H1 (cell line): ENCODE data around the gene ZC3H12C. TPM values are rescaled to one million over a fixed set of nuclear protein-coding genes. Genes with fewer than 3 reads are reported as not detected.

ENCODE experiments used
- CHD7 ChIP-seq: fragments of 300-600 bp; sonication (generic); IDR thresholded peaks from 2 replicates; pipeline ENCODE4 v1.7.1; 2012; ENCODE audit warnings: low read length, moderate library complexity, mild to moderate bottlenecking, inconsistent platforms; ENCODE audit not compliant: insufficient replicate concordance
- KDM5A ChIP-seq: fragments of 200-600 bp; IDR thresholded peaks from 2 replicates; pipeline ENCODE4 v1.7.1; 2012; ENCODE audit warnings: mild to moderate bottlenecking, low read length, inconsistent platforms, mixed read lengths
- NANOG ChIP-seq: IDR thresholded peaks from 2 replicates; pipeline ENCODE4 v1.6.1; 2011; ENCODE audit warnings: low read length, low read depth, mild to moderate bottlenecking, inconsistent platforms; ENCODE audit not compliant: insufficient read depth, poor library complexity, severe bottlenecking
- RNF2 ChIP-seq: fragments of 200-900, 300-1000 bp; sonication (generic); IDR thresholded peaks from 2 replicates; pipeline ENCODE4 v1.7.1; 2016; ENCODE audit warnings: borderline replicate concordance, low read depth, mild to moderate bottlenecking, antibody characterized with exemption, low read length; ENCODE audit not compliant: poor library complexity, severe bottlenecking; ENCODE audit errors: missing control alignments
- SIX5 ChIP-seq: IDR thresholded peaks from 2 replicates; pipeline ENCODE4 v1.6.1; 2011; ENCODE audit warnings: mild to moderate bottlenecking, low read depth, low read length
- SP1 ChIP-seq: IDR thresholded peaks from 2 replicates; pipeline ENCODE4 v1.6.1; 2011; ENCODE audit warnings: low read depth, low read length
- USF2 ChIP-seq: IDR thresholded peaks from 2 replicates; pipeline ENCODE4 v1.6.1; 2011; ENCODE audit warnings: low read length, improper control_type of control experiment
- polyA plus RNA-seq, 7 experiments: library from polyadenylated mRNA; depleted of rRNA in 3 of 7; stranded (reverse) in 5 of 7; unstranded in 2 of 7; fragments of >200 nt in 5 of 7; fragments of 200-250 nt in 2 of 7; gene quantifications; 1 replicate in 5 of 7; 2 replicates in 1 of 7; 4 replicates in 1 of 7; pipeline versions ENCODE4 v1.2.1 to v1.2.3, GENCODE V29; 2011 to 2013; ENCODE audit warnings: missing spikeins in 2 of 7, mixed read lengths in 2 of 7
- total RNA-seq: library from RNA; stranded (reverse); fragmentation: NEBNext Ultra II Directional; extraction: Animal tissue kit (Norgen Biotek cat#: 25700); gene quantifications from 2 replicates; pipeline ENCODE4 v1.2.1, GENCODE V29; 2021

ZC3H12C gene
- total and polyA plus RNA-seq, 2 of the 8 experiments (the other 6 are each of a cell fraction or from before 2014, with no cell fraction given), result 2.0 to 2.7 TPM

GRCh38 chr11:110089617-110090282 is 3.4 kb upstream of the ZC3H12C start (continued):
- no peak for TF ChIP-seq CHD7
- TF ChIP-seq RNF2, result no peak
- TF ChIP-seq KDM5A, result no peak
- no peak for TF ChIP-seq USF2
- no peak for TF ChIP-seq NANOG
- TF ChIP-seq SP1, result no peak
- TF ChIP-seq SIX5, result no peak
